ENCODE measurements around the gene COL10A1.
A peak's percentile ranks its signal among the peaks of the same experiment; 100 is the strongest.
"Not testable (repeated sequence)": the region's sequence is repeated elsewhere in the genome, so short reads cannot be mapped to it uniquely, and the experiment has no call there.

The COL10A1 gene

DNA sequence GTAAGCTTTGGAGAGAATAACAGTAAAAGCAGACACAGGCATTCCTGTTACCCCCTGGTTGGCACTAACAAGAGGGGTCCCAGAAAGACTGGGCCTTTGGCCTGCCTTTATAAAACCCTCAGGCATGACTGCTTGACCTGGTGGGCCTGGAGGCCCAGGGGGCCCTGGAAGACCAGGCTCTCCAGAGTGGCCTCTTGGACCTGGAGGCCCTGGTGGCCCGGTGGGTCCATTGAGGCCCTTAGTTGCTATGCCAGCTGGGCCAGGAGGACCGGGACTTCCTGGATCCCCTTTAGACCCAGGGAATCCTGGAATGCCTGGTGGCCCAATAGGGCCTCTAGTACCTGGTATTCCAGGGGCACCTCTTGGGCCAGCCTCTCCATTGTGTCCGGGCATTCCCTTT, 5.5 kb downstream of the COL10A1 start:
- DNase-seq (ENCODE audit: low read depth in 3 of 3) = no peak

DNA sequence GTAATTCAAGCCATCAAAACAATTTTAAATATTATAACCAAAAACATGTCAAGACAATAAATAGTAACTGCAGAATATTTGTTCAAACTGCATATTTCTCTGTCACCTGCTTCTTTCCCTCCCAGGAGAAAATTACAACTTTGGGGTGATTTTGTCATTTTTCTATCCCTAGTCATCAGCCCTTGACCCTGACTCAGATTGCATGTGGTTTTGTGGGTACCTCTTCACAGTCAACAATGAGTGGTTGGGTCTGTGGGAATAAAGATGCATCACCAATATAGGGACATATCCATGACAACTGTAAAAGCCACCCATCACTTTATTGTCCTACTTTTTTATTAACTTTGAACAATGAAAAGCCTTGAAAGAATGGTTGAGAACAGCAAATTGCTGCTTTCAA, 7.3 kb downstream of the COL10A1 start:
- DNase-seq (ENCODE audit: low read depth in 3 of 3) = no peak

DNA sequence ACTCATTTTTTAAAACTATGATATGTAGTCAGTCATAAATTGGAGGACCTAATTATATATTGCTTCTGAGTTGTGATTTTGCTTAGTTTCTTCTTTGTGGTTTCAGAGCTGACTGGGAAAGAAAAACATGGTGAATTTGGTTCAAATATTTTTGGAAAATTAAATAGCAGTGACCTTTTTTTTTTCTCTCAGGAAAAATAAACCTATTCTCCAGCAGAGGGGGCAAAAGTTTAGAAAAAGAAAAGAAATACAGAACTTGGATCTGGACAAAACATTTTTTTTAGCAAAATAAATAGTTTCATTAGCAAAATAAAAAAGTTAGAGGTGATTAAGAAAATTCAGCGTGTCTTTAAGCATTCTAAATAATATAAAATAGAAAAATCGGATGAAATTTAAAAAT, 10.2 kb downstream of the COL10A1 start:
- no peak for DNase-seq (ENCODE audit: low read depth in 3 of 3)

DNA sequence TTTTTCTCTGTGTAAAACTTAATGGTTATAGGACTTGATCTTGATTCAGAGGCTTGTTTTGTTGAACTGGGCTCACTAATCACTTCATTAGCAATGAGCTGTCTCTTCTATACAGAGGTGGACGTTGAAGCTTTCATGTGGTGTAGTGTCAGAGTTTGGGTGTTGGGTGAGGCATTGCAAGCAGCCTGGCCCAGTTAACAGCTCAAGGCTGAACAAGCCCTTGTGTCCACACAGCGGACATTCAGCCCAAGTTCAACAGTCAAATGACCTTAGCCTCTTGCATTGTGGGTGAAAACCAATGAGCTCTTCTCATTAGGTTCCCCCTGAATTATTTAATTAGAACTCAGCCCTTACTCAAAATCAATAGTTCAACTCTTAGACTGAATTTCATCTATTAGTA, 12.5 kb downstream of the COL10A1 start:
- DNase-seq (ENCODE audit: low read depth in 3 of 3) = no peak

DNA sequence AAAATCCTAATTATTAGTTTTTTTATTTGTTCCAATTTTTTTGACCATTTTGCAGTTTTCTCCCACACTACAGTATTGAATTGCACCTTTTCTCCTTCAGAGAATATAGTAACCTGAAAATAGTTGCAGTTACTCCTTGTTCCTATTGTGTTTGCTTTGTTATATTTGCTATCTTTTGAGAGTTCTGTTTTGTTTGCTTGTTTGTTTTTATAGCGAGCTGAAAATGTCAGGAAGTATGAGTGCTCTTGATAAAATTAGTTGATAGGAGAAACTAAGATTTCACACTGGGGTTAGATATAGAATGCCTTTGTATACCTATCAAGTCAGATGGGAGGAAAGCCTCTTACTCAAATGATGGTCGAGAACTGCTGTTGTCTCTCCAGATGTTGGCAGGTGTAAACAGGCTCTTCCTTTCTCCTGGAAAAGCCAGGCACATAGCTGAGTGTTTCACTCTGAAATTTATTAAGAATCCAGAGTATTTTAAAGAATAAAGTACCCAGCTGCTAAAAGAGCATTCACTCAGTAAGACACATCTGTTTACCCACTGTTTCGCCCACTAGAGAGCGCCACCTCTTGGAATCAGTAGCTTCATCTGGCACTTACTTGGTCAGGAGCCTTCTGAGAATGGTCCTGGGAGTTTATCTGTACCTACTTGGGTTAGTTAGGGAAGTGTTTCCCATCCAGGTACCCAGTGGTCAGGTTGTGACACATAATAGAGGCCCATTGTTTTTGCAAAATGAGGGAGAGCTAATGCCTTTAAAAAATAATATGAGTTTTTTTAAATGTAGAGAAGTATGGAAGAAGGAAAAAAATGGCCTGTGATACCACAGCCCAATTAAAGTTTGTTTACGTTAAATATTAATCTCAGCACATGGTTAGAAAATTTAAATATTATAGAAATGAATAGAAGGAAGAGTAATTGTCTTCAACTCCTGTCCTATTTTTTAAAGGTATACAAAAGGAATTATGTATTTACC, 14.1 kb downstream of the COL10A1 start:
- no peak for DNase-seq (ENCODE audit: low read depth in 3 of 3)

DNA sequence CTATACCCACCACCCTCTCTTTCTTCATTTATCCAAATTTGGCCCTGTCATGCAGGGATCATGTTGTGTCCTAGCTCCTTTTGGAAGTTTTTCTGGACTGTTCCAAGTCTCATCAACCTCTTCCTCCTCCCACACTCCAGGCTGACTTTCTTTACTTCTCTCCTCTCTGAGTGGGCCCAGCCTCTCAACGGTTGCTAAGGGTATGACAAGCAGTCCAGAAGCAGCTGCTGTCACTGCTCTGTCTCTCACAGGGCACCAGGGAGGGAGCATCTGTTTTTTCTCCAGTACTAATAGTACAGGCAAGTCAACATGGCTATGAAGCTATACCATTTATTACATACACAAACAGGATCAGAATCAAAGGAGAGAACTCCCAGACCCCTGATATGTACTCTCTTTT, 17.1 kb downstream of the COL10A1 start:
- no peak for DNase-seq (ENCODE audit: low read depth in 3 of 3)

DNA sequence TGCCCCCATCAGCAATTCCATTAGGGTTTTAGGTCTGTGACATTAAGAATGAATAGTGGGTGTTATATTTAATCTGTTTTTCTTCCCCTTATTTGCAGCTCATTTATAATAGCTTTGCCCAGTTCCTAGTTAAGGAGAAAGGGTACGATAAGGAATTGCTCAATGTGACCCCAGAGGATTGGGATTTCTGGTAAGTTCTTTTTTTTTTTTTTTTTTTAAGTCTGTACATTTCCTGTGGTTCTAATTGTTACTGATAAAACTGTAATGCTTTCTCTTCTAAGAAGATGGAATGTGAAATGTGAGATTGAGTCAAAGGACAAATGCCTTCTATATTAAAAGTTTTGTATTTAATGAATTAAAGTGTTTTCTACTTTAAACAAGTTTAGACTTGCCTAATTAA, 19.8 kb downstream of the COL10A1 start:
- DNase-seq (ENCODE audit: low read depth in 3 of 3) = no peak

DNA sequence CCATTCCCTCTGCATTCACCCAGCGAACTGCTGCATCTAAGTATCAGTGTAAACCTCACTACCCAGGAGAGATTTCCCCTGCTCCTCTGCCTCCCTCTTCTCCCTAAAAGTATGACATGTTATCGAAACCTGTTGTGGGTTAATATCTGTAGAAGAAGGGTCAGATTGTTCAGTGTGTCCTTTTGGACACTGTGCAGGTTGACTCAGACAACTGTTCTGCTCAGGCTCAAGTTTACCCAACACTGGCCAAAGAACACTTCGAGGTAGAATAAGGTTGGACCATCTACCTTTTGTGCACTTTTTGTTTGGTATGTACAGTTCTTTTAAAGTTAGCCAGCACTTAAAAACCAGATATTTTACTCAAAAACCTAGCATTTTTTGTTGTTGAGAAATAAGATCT, 20.7 kb downstream of the COL10A1 start:
- no peak for DNase-seq (ENCODE audit: low read depth in 3 of 3)

DNA sequence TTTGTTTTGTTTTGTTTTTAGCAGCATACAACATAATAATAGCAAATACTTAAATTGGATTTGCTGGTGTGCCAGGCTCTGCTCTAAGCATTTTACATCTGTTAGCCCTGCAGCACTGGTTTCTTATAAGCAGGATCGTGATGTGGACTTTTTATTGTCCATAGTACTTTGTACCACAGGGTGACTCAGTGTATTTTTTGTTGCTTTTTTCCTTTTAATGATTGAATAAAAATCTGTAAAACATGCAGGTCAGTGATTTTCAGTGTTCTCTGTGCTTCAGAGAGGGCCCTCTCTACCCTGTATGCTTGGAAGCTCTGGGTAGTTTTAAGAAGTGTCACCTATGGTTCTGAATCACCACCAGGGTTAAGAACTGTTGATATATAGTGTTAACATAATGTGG, 21.3 kb downstream of the COL10A1 start:
- no peak for DNase-seq (ENCODE audit: low read depth in 3 of 3)

DNA sequence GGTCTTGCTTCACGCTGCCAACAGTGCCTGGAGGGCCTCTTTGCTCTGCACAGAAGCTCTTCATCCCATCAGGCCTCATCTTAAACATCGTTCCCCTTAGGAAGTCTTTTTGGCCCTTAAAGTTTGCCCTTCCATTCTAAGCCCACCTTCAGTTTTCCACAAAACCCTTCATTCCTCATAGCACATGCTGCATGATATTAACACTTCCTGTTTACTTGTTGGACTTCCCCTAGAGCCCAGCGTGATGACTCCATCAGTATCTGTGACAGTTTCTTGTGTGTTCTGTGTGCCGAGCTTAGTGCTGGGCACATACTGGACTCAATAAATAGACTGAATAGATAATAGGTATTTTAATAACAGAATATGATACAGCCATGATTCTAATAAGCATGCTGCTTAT, 23.1 kb downstream of the COL10A1 start:
- no peak for DNase-seq (ENCODE audit: low read depth in 3 of 3)

DNA sequence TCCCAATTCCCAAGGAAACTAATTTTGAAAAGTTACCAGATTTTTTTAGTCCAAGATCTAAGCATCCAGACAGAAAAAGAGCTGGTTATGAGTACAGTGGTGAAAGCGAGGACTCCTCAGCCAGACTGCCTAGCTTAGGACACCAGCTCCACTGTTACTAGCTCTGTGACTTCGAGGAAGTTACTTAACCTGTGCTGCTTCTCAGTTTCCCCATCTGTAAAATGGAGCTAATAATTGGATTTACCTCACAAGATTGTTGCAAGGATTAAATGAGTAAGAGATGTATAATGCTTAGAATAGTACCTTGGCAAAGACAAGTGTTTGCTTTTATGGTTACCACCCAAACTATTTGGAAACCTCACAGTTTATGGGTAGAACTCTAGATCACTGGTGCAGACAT, 24.1 kb downstream of the COL10A1 start:
- DNase-seq (ENCODE audit: low read depth in 3 of 3) = no peak

DNA sequence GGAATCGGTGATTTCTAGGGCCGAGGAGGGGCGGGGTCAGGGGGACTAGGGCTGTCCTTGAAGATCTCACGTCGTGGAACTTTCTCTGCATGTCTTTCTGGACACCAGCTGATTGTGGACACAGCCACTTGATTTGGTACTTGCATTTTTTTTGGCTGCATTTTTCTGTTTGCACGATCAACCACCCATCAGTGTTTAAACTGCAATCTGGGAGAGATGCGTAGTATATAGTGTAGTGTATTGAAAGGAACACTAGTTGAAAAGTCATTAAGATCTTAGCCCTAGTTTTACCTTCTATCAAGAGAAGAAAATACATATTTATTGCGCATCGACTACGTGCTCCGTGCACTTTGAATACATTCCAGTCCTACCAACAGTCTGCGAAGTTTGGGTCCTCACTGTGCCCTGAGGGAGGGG, 24.6 kb downstream of the COL10A1 start:
- peak in 1 of 3 experiments; percentile 40 for DNase-seq (ENCODE audit: low read depth in 3 of 3)

DNA sequence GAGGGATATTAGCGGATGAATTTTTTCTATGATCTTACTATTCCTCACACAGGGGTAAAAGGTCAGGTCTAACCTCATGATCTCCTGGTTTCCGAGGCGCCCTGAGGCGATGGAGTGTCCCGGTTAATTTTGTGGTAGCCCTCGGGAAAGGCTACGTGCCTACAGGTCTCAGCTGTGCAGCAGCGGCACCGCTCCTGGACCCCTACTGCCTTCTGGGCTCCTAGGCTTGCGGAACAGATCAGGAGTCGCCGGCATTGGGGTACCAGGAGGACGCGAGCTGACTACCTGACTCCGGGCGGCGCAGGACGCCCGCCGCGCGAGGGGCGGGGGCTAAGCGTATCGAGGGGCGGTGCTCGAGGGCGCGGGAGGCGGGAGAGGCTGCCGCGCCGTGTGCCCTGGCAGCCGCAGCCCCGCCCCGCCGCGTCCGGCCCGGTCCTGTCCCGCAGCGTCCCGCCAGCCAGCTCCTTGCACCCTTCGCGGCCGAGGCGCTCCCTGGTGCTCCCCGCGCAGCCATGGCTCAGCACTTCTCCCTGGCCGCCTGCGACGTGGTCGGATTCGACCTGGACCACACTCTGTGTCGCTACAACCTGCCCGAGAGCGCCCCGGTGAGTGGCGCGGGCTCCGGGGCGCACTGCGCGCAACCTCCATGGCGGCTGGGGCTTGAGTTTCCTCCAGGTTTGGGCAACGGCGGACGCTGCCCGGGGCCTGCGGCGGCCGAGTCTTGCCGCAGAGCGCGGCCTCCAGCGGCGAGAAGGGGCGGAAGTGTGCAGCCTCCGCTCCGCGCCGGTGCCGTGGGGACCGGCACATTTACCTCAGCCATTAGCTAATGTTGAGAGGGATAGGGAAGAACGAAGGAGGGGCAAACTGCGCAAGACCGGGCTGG, 25.3 kb downstream of the COL10A1 start, which contains the start of gene NT5DC1:
TSS of gene NT5DC1 (plus strand) at position 435 of the 883 bp plus-strand sequence. CDS start at position 513, 78 bp downstream.
- peak; percentile 66 to 80 (median 77) for DNase-seq (ENCODE audit: low read depth in 3 of 3)

DNA sequence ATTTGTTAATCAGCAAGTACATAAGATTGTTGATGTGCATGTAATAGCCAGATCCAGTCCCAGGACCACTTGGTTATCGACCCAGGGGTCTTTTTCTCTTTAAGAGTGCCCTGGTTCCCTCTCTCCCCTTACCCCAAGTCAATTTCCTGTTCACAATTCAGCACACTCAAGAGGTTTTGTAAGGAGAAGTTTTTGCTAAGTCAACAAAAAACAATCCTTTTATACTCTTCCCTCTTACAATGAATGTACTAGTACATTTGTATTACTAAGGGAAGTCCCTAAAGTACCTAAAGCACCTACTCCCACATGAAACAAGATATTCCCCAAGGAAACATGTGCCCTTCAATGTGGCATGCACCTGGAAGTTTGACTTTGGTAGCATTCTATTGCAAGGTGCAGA, 26.9 kb downstream of the COL10A1 start:
- no peak for DNase-seq (ENCODE audit: low read depth in 3 of 3)

DNA sequence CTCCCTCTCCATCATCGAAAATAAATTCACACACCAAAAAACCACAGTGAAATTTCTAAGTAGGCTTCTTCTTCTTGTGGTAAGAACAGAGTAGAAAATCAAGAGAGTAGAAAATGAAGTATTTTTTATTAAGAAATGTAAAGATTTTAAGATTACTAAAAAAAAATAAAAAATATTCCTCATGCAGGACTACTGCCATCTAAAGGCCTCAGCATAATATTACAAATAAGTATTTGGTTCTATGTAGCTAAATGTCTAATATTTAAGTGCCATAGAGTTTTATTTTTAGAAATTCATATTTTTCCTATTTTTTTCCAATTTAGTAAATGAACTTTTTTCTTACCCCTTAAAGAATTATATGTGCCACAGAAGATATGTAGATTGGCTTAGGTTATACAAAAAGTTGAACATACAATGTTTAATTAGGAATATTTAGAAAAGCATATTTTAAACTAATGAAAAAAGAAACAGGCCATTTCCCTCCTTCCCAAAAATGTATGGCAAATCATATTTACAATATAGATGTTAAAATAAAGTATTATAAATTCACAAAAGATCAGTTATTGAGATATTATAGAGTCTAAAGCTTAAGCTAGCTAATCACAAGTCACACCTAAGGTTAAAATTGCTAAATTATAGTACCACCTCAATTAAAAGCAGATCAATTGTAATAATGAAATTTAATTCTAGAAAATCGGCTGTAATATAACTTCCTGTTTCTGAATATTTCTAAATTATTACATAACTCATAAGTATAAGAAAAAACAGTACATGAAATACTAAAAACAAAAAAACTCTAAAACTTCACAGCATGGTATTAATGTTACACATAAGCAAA, 28.7 kb downstream of the COL10A1 start:
- DNase-seq (ENCODE audit: low read depth in 3 of 3) = no peak

DNA sequence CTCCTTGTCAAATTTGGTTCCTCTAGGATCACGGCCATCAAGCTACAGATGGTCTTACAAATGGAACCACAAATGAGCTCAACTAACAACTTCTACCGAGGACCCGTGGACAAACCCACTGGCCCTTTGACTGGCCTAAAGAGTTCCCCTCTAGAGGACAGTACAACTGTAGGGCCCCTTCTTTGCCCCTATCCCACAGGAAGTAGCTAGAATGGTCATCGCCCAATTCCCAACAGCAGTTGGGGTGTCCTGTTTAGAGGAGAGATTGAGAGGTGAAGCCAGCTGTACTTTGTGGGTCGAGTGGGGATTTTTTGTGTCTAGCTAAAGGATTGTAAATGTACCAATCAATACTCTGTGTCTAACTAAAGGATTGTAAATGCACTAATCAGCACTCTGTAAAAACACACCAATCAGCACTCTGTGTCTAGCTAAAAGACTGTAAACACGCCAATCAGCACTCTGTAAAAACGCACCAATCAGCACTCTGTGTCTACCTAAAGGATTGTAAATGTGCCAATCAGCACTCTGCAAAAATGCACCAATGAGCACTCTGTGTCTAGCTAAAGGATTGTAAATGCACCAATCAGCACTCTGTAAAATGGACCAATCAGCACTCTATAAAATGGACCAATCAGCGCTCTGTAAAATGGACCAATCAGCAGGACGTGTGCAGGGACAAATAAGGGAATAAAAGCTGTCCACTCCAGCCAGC, 29.7 kb downstream of the COL10A1 start:
- not testable (repeated sequence) for DNase-seq (ENCODE audit: low read depth in 3 of 3)

DNA sequence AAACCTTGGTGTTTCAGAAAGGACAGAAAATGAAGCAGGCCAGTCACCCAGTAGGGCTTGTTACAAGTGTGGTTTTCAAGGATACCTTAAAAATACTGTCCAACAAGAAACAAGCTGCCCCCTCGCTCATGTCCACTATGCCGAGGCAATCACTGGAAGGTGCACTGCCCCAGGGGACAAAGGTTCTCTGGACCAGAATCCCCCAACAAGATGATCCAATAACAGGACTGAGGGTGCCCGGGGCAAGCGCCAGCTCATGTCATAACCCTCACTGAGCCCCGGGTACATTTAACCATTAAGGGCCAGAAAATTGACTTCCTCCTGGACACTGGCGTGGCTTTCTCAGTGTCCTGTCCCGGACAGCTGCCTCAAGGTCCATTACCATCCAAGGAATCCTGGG, 31.9 kb downstream of the COL10A1 start:
- no peak for DNase-seq (ENCODE audit: low read depth in 3 of 3)

DNA sequence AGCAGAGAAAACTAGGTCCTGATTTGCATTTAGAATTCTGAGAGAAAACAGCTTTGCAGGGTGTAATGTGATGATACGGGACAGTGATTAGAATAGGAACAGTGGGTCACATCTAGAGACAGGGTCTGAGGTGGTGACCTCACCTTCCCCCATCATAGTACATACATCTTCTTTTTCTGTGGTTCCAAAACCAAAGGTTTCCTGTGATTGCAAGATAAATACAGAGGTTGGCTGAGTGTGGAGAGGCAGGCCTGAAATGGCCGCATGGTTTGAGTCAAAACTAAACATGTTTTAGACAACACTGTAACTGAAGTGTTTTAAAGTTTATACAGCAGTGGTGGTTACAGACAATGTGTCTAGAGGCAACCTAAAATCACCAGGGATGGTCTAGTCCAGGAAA, 35.7 kb downstream of the COL10A1 start:
- no peak for DNase-seq (ENCODE audit: low read depth in 3 of 3)

DNA sequence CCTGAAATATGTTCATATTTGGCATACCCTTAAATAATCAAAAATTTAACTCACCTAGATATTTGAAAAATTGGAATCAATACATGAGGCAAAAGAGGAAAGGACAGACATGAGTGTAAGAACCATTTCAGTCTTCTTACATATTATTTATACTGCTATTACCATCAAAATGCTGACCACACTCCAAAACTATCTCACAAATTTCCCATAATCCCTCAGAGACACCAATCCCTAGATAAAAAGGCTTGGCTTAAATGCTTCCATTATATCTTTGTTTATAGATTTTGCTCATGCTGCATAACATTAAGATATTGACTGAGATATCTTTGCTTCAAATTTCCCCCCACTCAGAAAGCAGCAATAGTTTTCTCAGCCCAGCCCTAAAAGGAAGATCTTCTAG, 37.0 kb downstream of the COL10A1 start:
- no peak for DNase-seq (ENCODE audit: low read depth in 3 of 3)

DNA sequence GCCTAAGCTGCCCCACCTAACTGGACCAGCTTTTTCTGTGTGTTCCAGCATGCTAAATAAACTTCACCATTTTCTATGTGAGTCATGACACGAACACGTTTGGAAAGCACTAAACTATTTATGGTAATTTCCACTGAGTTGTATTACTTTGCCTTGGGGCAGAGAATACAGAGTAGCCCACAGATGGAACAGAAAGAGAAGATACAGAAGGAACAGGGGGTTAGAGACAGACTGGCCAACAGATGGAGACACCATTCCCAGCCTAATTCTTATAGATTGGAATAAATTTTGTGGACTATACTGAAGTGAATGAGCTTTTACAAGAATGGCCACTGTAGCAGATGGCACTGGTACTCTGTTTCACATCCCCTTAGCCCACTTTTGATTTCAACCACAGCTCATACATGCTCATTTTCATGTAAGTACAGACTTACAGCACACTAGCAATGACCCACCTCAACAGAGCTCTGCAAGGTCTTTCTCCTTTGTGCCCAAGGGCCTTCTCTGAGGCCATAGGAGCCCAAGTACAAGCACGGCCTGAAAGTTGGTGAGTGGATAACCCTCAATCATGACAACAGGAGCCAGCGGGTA, 38.4 kb downstream of the COL10A1 start:
- no peak for DNase-seq (ENCODE audit: low read depth in 3 of 3)

DNA sequence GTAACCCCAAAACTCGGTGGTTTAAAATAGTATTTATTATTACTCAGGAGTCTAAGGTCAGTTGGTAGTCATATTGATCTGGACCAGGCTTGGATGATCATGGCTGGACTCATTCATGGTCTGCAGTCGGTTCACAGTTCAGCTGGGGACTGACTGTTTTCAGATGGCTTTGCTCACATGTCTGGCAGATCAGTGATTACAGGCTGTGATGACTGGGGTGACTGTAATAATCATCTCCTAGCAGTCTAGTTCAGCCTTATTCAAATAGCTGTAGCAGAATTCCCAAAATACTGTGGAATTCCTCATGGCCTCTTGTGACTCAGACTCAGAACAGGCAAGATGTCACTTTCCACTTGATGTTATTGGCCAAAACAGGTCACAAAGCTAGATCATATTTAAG, 41.6 kb downstream of the COL10A1 start:
- DNase-seq (ENCODE audit: low read depth in 3 of 3) = no peak

All from stimulated activated CD4-positive, alpha-beta T cell treated with anti-CD3 and anti-CD28 coated beads, TNF-alpha, amount 100 ng/mL, for 4 hours (primary cell).